OCI-LY7 (cell line): Measurements from ENCODE around the gene YARS2. TPM values are rescaled to one million over a fixed set of nuclear protein-coding genes. Genes with fewer than 3 reads are reported as not detected.

Experiments
- BruUV-seq: library from RNA; stranded (reverse); fragments of 400-500 nt; replicated peaks from 2 replicates; lab custom pipeline; 2021; lab: Mats Ljungman, UMichigan
- CTCF ChIA-PET: fragments of 300-600 bp; sonication (Branson Sonifier 250); formaldehyde crosslinking; loops from one replicate; lab custom pipeline; 2022; ENCODE audit warnings: antibody characterized with exemption; ENCODE audit not compliant: unreplicated experiment; lab: Charles Lee
- POLR2A ChIA-PET: fragments of 300-600 bp; sonication (Branson Sonifier 250); formaldehyde crosslinking; loops from one replicate; lab custom pipeline; 2022; ENCODE audit warnings: antibody characterized with exemption; lab: Charles Lee
- DNase-seq: peaks from one replicate; pipeline ENCODE4 v3.0.0-alpha.2; 2015; ENCODE audit warnings: low spot score
- H2AFZ ChIP-seq: fragments of 200-600 bp; sonication (generic), shearing (Covaris generic); 2 replicates; pipeline ENCODE4 v1.6.1; 2014; ENCODE audit warnings: mild to moderate bottlenecking, antibody characterized with exemption, low read length, moderate library complexity
- H3K27ac ChIP-seq: fragments of 200-600 bp; sonication (generic); 2 replicates; pipeline ENCODE4 v1.5.1; 2014; ENCODE audit warnings: mixed run types, low read depth, mild to moderate bottlenecking, moderate library complexity, low read length, inconsistent platforms; ENCODE audit not compliant: poor library complexity, severe bottlenecking
- H3K36me3 ChIP-seq: fragments of 200-600 bp; sonication (generic); 2 replicates; pipeline ENCODE4 v1.6.1; 2014; ENCODE audit warnings: mild to moderate bottlenecking, antibody characterized with exemption, low read length, moderate library complexity, mixed read lengths; ENCODE audit not compliant: insufficient read depth
- H3K4me1 ChIP-seq: fragments of 200-600 bp; sonication (generic); 2 replicates; pipeline ENCODE4 v1.5.1; 2014; ENCODE audit warnings: mild to moderate bottlenecking, low read length; ENCODE audit not compliant: insufficient read depth, poor library complexity, severe bottlenecking
- H3K4me2 ChIP-seq: fragments of 200-600 bp; sonication (generic); 2 replicates; pipeline ENCODE4 v1.6.1; 2014; ENCODE audit warnings: mild to moderate bottlenecking, low read length
- H3K4me3 ChIP-seq: fragments of 200-600 bp; sonication (generic); 2 replicates; pipeline ENCODE4 v1.5.1; 2014; ENCODE audit warnings: mild to moderate bottlenecking, low read depth, low read length; ENCODE audit not compliant: poor library complexity, severe bottlenecking
- H3K79me2 ChIP-seq: fragments of 200-600 bp; sonication (generic); 2 replicates; pipeline ENCODE4 v1.6.1; 2016; ENCODE audit warnings: low read depth, mild to moderate bottlenecking, low read length, moderate library complexity, mixed read lengths; ENCODE audit not compliant: insufficient read depth
- H3K9me2 ChIP-seq: fragments of 200-600 bp; sonication (generic); 2 replicates; pipeline ENCODE4 v1.6.1; 2016; ENCODE audit warnings: mild to moderate bottlenecking, low read length, mixed read lengths; ENCODE audit not compliant: insufficient read depth
- H3K9me3 ChIP-seq: fragments of 200-600 bp; sonication (generic); 2 replicates; pipeline ENCODE4 v1.6.1; 2014; ENCODE audit warnings: mild to moderate bottlenecking, mixed run types, low read length, mixed read lengths
- H4K20me1 ChIP-seq: fragments of 200-600 bp; sonication (generic); 2 replicates; pipeline ENCODE4 v1.6.1; 2014; ENCODE audit warnings: mild to moderate bottlenecking, antibody characterized with exemption, low read length, moderate library complexity, mixed read lengths; ENCODE audit not compliant: insufficient read depth
- CTCF ChIP-seq: fragments of 200-600 bp; sonication (generic); conservative IDR thresholded peaks from 2 replicates; pipeline ENCODE4 v1.5.1; 2014; ENCODE audit warnings: mild to moderate bottlenecking, antibody characterized with exemption, low read length, moderate library complexity, mixed read lengths
- EZH2phosphoT487 ChIP-seq: fragments of 200-600 bp; sonication (generic); IDR thresholded peaks from 2 replicates; pipeline ENCODE4 v1.6.1; 2018; ENCODE audit warnings: low read depth, borderline replicate concordance, mild to moderate bottlenecking, mixed run types, antibody characterized with exemption, low read length, moderate library complexity, mixed read lengths
- intact Hi-C: fragments of 100-400 bp; cut with micrococcal nuclease; formaldehyde crosslinking; loops from one replicate; pipeline ENCODE4 v1.10.0; 2022; ENCODE audit not compliant: unreplicated experiment
- total RNA-seq, 2 experiments: library from RNA; depleted of rRNA in 1 of 2; stranded (reverse); fragments of >200 nt in 1 of 2; shearing (Covaris generic) in 1 of 2; gene quantifications; 2 replicates each; pipeline ENCODE4 v1.2.3, GENCODE V29; 2014 to 2022

YARS2 gene
- total RNA-seq, 2 experiments from 2014 or later: 31.5 to 42.8 TPM

DNA sequence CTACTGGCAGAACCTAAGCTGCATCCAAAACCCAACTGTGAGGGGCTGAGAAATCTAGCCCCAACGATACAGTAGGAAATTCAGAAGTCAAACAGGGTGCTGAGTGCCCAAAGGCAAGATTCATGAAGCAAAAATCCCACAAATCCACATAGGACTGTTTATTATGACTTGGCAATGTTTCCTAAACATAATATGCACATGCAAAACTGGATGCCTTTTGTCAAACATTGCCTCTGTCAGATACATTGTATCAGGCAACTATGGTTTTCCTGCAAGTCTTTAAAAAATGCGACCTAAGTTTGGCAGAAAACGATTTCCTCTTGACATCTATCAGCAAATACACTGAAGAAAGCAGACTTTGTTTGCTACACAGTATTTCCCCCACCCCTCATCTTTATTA, 27.3 kb upstream of the YARS2 start:
- Histone ChIP-seq H3K9me2 (no peaks in the 10 kb centered on the region), H3K36me3 (no peaks in the 10 kb centered on the region), H3K4me2 (no peak overlapping the region), H3K4me3 (no peak overlapping the region), H2AFZ (no peak overlapping the region), H4K20me1 (no peaks in the 10 kb centered on the region), H3K9me3 (no peaks in the 10 kb centered on the region), H3K79me2 (no peaks in the 10 kb centered on the region), H3K4me1 (no peaks in the 10 kb centered on the region), H3K27ac (no peak overlapping the region)
- no peak for TF ChIP-seq EZH2phosphoT487
- TF ChIP-seq CTCF: no peak
- POLR2A ChIA-PET: interaction anchor here (0.8 kb wide), 1 partner anchor 619 kb away, joined by 3 read pairs; no protein-coding TSS in a partner anchor
- DNase-seq: no peak
- no TSS peak for BruUV-seq
- CTCF ChIA-PET: no interaction called here
- intact Hi-C loops: no loop called here

GRCh38 chr12:32780071-32780470, 24.4 kb upstream of the YARS2 start:
- intact Hi-C loops: no loop called here
- Histone ChIP-seq H3K79me2 (no peaks in the 10 kb centered on the region), H3K4me3 (no peak overlapping the region), H3K27ac (no peak overlapping the region), H3K9me2 (no peaks in the 10 kb centered on the region), H2AFZ (no peak overlapping the region), H3K4me1 (no peaks in the 10 kb centered on the region), H4K20me1 (no peaks in the 10 kb centered on the region), H3K36me3 (no peaks in the 10 kb centered on the region), H3K9me3 (no peaks in the 10 kb centered on the region), H3K4me2 (no peak overlapping the region)
- POLR2A ChIA-PET: no interaction called here
- DNase-seq: no peak
- TF ChIP-seq EZH2phosphoT487 (no peak), CTCF (no peak)
- BruUV-seq: no TSS peak
- CTCF ChIA-PET: no interaction called here

- intact Hi-C loops: no loop called here
- POLR2A ChIA-PET: interaction anchor here (1.0 kb wide), 1 partner anchor 22 kb away, joined by 3 read pairs; the partner anchor contains the start of gene YARS2
- no TSS peak for BruUV-seq
Observed at GRCh38 chr12:32777691-32778175, 22.0 kb upstream of the YARS2 start.

More at GRCh38 chr12:32777691-32778175, 22.0 kb upstream of the YARS2 start:
- Histone ChIP-seq H2AFZ (no peak overlapping the region), H3K4me3 (no peak overlapping the region), H3K4me2 (no peak overlapping the region), H3K79me2 (no peaks in the 10 kb centered on the region), H3K27ac (no peak overlapping the region), H3K9me2 (no peaks in the 10 kb centered on the region), H3K4me1 (no peaks in the 10 kb centered on the region), H3K36me3 (no peaks in the 10 kb centered on the region), H3K9me3 (no peaks in the 10 kb centered on the region), H4K20me1 (no peaks in the 10 kb centered on the region)
- DNase-seq: no peak
- CTCF ChIA-PET: no interaction called here
- TF ChIP-seq CTCF: no peak
- no peak for TF ChIP-seq EZH2phosphoT487
